ELF-1 (cell line): ENCODE measurements around the gene COL6A1.

Experiments used
- DNase-seq: peaks from one replicate; pipeline ENCODE4 v3.0.0-alpha.2; 2016; ENCODE audit warnings: low read depth, low spot score

COL6A1 gene

GRCh38 chr21:45981151-45982091, at the start of gene COL6A1:
TSS of gene COL6A1 (plus strand) at chr21:45981770. CDS start at chr21:45981851, 81 bp downstream.
- peak; percentile 93 for DNase-seq

DNA sequence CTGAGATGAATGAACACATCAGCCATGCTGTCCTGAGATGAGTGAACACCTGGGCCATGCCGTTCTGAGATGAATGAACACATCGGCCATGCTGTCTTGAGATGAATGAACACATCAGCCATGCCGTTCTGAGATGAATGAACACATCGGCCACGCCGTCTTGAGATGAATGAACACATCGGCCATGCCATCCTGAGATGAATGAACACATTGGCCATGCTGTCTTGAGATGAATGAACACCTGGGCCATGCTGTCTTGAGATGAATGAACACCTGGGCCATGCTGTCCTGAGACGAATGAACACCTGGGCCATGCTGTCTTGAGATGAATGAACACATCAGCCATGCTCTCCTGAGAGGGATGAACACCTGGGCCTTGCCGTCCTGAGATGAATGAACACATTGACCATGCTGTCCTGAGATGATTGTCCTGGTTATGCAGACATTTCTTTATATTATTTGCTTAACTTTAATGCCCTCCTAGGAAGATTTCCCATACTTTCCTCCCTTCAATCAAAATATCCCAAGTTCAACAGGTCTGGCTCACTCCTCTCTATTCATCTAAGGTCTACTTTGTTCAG, 48.6 kb upstream of the COL6A1 start:
- no peak for DNase-seq

DNA sequence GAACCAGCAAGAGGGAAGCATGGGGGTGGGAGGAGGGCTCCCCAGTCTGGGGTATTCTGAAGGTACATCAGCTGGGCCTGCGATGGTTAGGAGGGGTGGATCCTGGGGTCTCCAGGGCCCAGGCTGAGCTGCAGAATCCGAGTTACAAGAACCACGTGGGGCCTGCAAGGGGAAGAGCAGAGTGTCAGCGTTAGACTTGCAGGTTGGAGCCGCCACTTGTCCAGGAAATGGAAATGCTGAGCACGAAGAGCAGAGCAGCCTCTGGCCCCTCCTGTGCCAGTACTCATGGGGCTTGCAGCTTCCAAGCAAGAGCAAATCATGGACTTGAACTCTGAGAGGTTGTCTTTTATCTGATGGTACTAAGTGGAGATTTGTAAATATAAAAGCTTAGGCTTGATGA, 47.5 kb upstream of the COL6A1 start:
- DNase-seq = no peak

DNA sequence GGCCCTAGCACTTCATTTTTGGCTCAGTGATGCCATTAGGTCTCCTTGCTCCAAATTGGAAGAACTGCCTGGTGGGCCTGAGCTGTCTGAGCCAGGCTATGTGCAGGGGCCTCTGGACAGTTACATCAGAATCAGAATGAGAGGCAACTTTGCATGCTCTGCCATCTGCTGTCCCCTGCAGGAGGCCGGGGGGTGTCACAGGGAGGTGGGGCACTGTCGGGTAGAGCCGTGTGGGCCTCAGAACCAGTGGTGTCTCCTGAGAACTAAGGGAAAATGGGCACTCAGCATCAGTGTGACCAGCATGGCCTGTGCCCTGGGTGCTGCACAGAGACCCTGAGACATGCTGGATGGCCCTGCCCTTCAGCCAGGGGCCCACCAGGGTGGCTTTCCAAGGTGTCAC, 47.0 kb upstream of the COL6A1 start:
- no peak for DNase-seq

- no peak for DNase-seq
Measured at GRCh38 chr21:45935628-45936027, 45.9 kb upstream of the COL6A1 start.

DNA sequence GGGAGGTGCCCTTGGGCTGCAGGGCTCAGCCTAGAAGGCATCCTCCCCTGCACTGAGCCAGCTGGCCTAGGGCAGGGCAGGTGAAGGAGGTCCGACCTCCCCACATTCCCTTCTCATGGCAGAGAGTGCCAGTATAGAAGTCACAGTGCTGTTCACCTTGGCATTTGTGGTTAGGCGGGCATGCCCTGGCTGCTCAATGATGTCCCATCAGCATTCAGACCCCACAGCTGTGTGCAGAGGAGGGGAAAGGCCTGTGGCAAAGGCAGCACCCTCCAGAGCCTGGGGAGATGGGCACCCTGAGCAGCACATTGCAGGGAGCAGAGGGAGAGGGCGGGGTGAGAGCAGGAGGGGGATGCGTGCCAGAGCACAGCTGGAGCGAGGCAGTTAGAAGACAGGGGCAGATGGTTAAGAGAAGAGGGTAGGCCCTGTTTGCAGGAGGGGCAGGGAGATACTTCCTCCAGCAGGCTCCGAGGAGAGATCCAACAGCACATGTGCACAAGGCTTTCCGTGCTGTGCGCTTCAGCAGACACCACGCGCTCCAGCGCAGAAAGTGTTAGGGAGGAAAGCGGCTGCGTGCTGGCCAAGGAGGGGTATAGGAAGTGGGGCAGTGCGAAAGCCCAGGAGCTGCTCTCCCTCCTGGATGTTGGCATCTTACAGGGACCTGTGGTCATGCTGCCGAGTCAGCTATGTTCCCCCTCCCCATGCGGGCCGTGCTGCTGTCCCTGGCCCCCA, 43.7 kb upstream of the COL6A1 start:
- DNase-seq = no peak

DNA sequence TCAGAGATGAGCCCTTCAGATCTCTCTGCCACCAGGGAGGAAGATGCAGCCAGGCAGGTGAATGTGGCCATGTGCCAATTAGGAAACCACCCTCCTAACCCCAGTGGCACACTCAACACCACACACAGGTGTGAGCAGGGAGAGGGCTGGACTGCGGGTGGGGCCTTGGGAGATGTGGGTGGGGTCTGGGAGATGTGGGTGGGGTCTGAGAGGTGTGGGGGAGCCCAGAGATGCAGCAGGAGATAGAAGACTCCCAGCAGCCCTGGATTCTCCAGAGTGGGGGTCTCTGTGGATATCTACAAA, 43.2 kb upstream of the COL6A1 start:
- DNase-seq = no peak

DNA sequence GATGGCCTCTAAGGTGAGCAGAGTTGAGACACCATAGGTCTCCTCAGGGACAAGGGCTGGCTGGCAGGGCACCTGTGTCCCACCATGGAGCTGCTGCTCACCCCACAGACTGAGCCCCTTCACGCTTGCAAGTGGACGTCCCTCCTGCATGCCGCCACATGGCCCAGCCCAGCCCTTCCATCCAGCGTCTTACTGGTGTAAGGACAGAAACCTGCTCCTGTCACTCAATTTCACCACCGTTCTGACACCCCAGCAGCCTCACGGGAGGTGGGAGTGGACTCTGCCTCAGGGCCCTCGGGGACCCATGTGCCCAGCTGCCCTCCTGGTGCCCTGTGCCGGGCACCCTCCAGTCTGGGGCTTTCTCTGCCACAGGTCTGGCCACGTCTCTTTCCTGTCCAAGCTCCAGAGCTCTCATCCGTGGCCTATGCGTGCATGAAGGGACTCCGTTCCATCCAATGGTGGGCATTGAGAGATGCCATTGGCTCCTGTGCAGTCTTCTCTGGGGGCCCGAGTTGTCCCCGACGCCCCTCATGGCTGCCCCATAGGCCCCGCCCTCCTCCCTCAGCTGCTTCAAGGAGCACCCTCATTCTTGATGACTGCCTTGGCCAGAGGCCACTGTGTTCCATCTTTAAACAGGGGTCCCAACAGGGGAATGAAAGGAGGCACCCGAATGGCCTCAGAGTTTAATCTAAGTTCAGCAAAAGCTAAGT, 42.6 kb upstream of the COL6A1 start:
- no peak for DNase-seq

GRCh38 chr21:45939521-45940045, 42.0 kb upstream of the COL6A1 start:
- no peak for DNase-seq

- no peak for DNase-seq
Measured at GRCh38 chr21:45940091-45940490, 41.5 kb upstream of the COL6A1 start.

- no peak for DNase-seq
Measured at GRCh38 chr21:45940621-45941337, 40.8 kb upstream of the COL6A1 start.

DNA sequence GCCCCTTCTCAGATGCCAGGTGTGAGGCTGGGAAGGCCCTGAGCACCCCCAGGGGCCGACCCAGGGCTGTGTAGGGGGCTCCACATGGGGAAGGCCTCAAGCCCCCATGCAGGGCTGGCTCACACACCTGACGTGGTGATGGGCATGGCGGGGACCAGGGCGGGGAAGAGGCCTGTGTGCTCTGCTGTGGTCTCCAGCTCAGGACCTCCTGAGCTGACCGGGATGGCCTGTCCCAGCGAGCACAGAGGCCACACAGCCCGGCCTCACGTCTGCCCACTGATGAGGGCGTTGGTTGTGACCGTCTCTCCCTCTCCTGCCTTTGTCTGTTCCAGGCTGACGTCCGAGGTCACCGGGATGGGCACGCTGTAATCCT, 40.2 kb upstream of the COL6A1 start:
- no peak for DNase-seq

GRCh38 chr21:45941717-45942546, 39.6 kb upstream of the COL6A1 start:
- no peak for DNase-seq

GRCh38 chr21:45942755-45943629, 38.6 kb upstream of the COL6A1 start:
- DNase-seq = no peak

DNA sequence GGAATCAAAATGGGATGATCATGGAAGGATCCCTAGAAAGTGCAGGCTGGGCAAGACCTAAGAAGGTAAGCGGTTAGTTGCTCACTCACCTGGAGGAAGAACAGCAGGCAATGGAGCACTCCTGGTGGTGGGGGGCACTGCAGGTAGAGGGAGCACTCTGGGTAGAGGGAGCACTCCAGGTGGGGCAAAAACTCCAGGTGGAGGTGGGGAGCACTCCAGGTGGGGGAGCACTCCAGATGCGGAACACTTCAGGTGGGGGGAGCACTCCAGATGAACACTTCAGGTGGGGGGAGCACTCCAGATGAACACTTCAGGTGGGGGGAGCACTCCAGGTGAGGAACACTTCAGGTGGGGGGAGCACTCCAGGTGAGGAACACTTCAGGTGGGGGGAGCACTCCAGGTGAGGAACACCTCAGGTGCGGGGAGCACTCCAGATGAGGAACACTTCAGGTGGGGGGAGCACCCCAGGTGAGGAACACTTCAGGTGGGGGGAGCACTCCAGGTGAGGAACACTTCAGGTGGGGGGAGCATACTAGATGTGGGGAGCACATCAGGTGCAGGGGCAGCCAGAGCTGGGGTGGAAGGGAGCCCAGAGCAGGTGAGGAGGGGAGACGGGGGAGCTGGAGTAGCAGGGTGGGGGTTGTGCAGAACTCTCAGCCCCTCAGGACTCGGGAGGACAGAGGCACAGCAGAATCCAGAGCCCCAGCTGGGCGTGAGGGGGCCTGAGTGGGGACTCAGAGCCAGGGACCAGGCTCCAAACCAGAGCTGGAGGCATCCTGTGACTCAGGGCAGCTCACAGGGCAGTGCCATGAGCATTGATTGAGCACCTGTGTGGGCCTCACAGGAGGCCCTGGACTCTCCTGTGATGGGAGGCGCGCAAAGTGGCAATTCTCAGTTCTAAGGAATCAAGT, 37.7 kb upstream of the COL6A1 start:
- DNase-seq = no peak

GRCh38 chr21:45944601-45945000, 37.0 kb upstream of the COL6A1 start:
- no peak for DNase-seq

GRCh38 chr21:45945066-45945867, 36.3 kb upstream of the COL6A1 start:
- DNase-seq = no peak
